OCI-M2 (cell line): ENCODE data around the gene ASAH2.
"Not testable (repeated sequence)": the region's sequence is repeated elsewhere in the genome, so short reads cannot be mapped to it uniquely, and the experiment has no call there.

Experiments used
- DNase-seq: peaks from one replicate; lab custom pipeline; 2025; ENCODE audit not compliant: unreplicated experiment; lab: John Stamatoyannopoulos, UW

ASAH2 gene

DNA sequence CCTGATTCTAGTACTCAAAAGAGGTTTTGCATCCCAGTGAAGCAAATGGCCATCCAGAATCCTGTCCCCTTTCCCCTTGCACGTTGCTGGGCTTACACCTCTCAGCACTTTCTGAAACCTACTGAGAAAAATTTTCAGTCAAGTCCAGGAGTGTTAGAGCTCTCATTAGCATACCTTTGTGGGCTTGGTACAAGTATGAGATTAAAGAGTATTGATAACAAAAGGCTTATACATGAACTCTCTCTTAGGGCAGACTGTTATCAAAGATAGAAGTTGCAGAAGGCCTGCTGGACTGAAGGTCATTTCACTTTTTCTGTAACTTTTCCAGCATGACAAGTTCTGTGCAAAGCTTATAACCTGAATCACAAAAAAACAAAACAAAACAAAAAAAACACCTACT lies at the start of gene ASAH2:
Gene ASAH2, minus strand, starts transcription at position 123 of the 400 bp plus-strand sequence. CDS start 2,906 bp downstream, outside the sequence.
- DNase-seq: no peak

DNA sequence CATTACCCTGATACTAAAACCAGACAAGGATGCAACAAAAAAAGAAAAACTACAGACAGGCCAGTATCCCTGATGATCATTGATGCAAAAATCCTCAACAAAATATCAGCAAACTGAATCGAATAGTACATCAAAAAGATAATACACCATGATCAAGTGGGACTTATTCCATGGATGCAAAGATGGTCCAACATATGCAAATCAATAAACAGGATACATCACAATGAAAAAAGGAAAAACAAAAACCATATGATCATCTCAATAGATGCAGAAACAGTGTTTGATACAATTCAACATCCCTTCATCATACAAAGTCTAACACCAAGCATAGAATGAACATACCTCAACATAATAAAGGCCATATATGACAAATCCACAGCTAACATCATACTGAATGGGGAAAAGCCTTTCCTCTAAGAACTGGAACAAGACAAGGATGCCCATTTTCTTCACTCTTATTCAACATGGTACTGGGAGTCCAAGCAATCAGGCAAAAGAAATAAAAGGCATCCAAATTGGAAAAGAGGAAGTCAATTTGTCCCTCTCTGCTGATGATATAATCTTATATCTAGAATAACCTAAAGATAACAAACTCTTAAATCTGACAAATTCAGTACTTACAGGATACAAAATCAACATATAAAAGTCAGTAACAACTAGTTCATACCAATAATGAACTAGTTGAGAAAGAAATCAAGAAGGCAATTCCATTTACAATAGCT lies 48.8 kb upstream of the ASAH2 start:
- no peak for DNase-seq

DNA sequence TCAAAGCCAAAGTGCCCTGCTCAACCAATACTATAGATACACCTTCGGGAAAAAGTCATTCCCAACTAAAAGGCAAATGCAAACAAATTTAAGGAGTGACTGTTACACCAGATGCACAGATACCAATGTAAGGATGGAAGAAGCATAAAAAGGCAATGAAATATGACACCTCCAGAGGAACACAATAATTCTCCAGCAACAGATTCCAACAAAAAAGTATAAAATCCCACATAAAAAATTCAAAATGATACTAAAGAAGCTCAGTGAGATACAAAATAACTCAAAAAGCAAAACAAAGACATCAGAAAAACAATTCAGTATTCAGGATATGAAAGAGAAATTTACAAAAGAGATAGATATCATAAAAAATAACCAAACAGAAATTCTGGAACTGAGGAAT lies 44.1 kb upstream of the ASAH2 start:
- no peak for DNase-seq

DNA sequence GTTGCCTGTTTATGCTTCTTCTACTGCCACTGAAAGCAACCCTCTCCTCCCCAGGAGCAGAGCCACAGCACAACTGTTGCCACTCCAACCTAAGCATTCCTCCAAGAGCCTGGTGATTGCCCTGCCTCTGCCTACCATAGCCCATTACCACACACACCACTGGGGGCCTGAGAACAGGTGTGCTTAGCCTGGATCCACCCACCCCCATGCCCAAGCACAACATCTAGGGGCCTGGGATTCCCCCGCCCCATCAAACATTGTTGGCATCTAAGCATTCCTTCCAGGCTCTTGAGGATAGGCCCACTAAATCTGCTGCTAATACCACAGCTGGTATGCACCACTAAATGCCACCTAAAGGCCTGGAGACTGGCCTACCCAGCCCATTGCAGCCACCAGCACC lies 43.3 kb upstream of the ASAH2 start:
- DNase-seq: no peak

DNA sequence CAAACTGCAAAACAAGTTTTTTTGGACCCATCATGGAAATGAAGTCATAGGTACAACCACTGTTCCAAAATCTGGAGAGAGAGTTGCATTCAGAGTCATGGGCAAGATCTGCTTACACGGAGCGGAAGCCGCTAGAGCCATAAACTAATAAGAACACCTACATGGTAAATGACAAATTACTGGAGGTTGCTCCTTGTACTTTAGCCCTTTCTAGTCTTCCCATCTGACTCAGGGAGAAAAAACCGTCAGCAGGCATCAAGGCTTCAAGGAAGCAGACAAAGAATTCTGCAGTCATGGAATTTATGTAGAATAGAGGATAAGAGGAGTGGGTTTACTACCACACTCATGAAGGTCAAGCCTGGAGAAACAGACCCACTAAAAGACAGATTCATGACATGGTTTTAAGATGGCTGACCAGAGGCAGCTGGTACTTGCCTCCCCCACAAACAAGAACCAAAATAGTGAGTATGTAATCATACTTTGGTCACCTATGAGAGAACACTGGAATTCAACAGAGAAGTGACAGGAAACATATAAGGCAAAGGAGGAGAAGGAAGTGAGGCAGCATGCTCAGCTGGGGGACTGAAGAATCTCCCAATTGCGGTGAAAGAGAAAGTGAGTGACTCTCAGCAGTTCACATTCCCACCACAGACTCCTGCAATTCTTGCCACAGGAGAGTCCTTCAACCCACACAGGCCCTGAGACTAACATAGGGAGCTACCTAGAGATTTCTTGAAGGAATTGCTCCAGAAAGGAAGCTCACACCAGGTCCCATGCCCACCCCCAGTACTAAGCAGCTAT lies 42.4 kb upstream of the ASAH2 start:
- DNase-seq: no peak

DNA sequence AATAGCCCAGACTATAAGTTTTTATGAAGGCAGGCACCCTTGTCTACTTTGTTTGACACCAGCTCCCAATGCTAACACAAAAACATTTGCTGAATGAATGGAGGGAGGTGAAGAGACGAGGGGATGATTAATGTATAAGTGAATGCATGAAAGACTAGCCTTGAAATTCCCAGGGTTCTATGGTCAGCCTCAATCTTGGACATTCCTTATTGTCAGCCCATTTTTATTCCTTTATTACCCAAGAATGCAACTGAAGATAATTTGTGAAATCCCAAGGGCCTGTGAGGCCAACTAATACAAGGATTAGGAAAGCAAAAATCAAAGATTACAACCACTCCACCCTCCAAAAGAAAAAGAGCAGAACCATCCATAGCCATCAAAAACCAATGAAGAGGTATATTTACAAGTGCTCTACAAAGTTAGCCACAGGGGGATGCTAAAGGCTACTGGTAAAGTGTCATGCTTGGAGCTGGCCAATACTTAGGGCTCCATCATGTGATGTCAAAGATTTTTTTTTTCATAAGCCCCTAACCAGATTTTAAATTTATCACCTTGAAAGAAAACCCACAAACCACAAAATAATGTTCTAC lies 40.0 kb upstream of the ASAH2 start:
- DNase-seq: no peak

DNA sequence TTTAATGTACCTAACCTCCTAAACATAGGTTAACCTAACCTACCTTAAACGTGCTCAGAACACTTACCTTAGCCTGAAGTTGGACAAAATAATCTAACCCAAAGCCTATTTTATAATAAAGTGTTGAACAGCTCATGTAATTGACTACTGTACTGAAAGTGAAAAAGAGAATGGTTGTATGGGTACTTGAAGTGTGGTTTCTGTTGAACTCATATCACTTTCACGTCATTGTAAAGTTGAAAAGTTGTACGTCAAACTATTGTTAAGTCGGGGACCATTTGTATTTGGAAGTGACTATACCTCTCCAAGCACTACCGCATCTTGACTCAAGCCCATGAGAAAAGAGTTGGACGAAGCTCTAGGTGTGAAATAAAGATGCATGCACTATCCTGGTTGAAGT lies 37.9 kb upstream of the ASAH2 start:
- no peak for DNase-seq

DNA sequence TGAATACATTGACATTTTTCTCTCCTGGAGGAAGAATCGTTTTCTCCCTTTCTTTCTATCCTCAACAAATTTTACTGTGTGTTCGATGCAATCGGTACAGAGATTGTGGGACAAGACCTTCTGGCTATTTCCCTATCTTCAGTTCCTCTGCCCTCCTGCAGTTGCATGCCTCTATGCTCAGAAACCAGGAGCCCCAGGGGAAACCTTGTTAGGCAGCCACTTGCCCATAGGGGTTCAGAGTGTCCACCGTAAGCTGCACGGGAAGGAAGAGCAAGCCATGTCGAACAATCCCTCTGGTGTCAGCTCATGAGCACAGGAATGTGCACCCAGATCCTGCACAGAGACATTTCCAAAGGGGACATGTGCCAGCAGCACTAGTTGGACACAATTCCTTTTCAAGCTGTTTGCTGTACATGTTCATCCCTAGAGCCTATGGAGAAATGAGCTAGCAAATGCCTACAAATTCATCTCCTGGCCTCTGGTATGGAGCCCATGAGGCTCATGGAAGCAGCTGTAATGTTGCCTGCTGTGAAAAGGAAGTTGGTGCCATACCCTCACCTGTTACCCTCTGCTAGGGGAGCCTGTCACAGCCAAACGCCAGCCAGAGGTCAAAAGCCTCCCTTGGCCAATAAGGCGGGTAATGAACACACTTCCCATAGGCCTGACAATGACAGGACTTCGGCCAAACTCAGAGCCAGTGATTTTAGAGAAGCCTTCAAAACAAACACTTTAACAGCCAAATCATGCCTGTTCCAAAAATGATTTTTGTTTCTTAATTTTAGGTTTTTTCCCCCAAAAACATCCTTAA lies 35.9 kb upstream of the ASAH2 start:
- no peak for DNase-seq

DNA sequence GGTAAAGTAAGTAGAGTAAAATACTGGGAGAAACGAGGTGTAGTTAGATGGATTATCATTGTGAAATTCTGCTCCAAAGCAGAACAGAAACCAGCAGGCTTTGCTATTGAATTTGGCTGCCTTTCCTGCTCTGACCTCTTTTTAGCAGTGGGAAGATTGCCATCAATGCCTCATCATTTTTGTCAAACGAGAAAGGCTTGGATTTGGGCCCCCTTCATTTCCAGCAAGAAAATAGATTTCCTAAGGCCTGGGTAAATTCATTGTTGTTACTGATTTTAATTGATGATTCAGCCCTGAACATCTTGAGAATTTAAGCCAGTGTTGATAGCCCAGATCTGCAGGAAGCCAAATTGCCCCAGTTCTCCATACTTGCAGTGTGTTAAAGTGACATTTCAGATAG lies 35.2 kb upstream of the ASAH2 start:
- no peak for DNase-seq

DNA sequence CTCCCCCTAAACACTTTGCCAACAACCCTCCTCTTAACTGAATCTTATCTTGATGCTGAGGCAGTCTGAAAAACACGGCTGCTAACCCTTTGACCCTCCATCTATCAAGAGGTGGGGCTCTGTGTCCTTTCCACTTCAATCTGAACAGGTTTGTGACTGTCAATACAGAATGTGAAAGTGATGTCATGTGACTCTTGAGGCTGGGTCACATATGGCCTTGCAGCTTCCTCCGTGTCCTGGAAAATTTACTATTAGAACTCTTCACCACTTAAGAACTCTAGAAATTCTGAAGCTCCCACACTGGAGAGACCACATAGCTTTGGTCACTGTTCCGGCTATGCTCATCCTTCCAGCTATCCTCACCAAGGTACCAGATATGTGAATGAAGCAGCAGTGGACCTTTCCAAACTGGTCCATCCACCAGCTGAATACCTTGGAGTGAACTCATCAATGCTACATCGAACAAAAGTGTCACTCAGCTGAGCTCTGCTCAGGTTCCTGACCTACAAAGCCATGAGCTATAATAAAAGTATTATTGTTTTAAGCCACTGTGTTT lies 30.7 kb upstream of the ASAH2 start:
- no peak for DNase-seq

DNA sequence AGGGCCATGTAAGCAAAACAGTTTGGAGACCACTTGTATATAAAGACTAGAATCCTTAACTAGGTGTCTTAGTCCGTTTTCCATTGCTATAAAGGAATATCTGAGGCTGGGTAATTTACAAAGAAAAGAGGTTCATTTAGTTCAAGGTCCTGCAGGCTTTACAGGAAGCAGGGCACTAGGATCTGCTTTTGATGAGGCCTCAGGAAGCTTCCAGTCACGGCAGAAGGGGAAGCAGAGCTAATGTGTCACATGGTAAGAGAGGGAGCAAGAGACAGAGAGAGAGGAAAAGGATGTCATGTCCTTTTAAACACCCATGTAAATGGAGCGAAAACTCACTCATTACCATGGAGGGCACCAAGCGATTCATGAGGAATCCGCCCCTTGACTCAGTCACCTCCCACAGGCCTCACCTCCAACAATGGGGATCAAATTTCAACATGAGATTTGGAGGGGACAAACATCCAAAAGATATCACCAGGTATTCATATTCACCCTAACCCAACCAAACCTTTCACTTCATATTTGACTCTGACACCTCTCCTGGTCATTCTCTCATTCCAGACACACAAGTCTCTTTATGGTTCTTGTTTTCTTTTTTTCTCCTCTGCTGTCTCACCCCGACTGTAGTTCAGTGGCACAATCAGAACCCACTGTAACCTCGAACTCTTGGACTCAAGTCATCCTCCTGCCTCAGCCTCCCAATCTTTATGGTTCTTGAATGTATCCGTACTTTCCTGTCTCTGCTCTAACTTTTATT lies 30.1 kb upstream of the ASAH2 start:
- no peak for DNase-seq

DNA sequence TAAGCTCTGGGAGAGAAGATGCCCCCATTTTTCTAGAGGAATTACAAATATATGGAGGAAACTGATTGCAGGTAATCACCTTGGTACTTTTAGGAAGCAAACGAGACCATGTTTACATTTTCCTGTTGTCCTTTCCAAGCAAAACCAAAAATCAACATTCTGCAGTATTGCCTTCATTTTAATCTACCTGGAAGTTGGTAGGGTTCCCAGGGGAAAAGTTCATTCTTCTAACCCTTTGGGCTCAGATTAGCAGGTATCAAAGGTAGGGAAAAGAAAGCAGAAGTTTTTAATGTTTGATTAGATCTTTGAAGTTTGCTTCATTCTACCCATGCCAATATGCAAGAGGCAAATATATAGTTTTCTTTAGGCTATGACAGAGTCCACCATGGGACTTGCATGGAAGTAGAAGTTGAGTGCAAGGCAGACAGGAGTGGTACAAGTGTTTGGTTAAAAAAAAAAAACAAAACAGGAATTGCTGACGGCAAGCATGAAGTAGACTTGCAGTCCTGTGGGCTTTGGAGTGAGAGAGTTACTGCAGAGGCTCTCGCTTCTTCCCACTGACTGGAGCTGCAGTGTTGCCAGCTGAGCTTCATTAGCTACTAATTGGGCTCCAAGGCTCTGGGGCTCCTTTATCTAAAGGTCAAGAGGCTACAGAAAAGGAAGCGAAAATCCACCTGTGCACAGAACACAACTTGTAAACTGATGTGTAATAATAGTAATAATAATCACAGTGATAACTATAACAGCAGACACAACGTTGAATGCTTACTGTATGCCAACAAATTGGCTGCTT lies 28.9 kb upstream of the ASAH2 start:
- no peak for DNase-seq

DNA sequence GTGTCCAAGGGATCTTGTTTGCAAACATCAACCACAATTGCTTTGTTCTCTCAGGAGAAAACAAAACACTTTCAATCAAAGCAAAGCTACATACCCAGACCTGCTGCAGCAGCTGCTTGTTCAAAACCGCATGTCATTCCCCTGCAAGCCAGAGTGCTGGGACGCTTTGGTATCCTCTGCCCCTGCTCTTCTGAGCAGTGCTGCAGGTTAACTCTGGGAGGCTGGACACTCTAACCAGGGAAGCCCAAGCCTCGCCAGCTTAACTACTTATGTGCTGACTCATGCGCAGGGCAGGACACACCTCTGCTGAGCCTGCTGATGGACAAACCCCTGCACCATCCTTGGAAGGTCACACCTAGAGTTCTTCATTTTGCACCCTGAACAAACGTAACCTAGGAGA lies 28.2 kb upstream of the ASAH2 start:
- DNase-seq: no peak

DNA sequence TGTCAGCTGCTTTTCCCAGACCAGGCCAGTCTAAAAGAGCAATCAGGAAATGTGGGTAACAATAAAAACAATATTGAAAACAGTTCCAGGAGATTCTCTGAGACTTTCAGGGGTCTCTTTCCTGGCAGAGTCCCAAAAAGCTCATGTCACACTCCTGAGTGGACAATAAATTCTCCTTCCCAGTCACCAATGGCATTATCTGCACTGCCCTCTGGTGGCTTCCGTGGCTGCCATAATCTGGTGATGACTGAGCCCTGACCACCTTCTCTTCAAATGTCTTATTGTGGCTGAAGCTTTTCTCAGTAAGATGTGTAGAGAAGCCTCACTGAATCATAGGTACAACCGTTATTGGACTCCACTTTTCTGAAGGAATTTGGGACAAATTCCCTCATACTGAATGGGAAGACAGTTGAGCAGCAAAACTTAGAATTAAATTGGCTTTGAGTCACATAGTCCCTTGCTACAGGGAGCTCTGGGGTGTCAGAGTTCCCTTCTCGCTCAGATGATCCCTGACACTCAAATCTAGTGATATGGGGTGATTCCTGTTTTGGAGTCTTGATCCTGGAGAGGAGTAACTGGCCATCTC lies 24.4 kb upstream of the ASAH2 start:
- no peak for DNase-seq

DNA sequence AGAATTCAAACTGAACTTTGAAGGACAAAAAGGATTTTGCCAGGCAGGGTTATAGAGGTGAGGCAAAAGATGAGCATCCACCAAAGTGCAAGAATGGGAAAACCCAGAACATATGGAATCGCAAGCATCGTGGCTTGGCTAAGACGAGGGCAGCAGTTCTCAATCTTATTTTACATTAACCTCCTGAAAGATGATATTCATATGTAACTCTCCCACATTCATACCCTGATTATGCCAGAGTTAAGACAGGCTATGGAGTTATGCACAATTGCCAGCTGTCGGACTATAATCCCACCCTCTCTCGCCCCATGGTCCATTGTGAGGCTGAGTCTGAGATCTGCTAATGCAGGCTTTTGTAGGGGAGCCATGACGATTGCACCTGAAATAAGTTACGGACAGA lies 21.2 kb upstream of the ASAH2 start:
- no peak for DNase-seq

DNA sequence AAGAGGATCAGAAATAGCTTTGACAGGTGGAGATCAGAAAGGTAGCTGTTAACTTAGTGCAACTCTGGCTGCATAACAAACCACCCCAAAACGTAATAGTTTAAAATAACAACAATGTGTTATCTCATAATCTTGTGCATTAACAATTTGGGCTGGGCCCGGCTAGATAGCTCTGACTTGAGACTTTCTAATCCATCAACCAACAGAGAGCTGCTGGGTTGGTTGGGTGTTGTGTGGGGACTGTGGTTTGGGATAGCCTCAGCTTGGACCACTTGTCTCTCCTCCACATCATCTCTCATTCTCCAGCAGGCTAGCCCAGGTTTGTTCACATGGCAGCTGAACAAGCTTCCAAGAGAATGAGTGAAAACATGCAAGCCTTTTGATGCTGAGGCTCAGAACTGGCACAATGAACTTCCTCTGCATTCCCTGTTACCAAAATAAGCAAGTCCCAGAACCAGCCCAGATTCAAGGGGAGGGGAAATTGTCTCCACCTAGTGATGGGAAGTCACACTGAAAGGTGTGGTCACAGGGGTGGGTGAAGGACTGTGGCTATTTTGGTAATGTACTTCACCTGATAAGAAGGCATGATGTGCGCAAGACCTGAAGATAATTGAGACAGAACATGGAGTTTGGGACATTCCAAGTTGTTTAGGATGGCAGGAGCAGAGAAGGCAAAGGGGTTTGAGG lies 20.4 kb upstream of the ASAH2 start:
- no peak for DNase-seq

DNA sequence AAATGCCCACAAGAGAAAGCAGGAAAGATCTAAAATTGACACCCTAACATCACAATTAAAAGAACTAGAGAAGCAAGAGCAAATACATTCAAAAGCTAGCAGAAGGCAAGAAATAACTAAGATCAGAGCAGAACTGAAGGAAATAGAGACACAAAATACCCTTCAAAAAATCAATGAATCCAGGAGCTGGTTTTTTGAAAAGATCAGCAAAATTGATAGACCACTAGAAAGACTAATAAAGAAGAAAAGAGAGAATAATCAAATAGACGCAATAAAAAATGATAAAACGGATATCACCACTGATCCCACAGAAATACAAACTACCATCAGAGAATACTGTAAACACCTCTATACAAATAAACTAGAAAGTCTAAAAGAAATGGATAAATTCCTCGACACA lies 16.6 kb upstream of the ASAH2 start:
- not testable (repeated sequence) for DNase-seq

DNA sequence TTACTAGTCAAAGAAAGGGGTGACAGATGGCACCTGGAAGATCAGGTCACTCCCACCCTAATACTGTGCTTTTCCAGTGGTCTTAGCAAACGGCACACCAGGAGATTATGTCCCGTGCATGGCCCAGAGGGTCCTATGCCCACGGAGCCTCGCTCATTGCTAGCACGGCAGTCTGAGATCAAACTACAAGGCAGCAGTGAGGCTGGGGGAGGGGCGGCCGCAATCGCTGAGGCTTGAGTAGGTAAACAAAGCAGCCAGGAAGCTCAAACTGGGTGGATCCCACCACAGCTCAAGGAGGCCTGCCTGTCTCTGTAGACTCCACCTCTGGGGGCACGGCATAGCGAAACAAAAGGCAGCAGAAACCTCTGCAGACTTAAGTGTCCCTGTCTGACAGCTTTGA lies 11.3 kb upstream of the ASAH2 start:
- DNase-seq: not testable (repeated sequence)
